ENCODE data around the gene OR4B1.

Gene OR4B1

DNA sequence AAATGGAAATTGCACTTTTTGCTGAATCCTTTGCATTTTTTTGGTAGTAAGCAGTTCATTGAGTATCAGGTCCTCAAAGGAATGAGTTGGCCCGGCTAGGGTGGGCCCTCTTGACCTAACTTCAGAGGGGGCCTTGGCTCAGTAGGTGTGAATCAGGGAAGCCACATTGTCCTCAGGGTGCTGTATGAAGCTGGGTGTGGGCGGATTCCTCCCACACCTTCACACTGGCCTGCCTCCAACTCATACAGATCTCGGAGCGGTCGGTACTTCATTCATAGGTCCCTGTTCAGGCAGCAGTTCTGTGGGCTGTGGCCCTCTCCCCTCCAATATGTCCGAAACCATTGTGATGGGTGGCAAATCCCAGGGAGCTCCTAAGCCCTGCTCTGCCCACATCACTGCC, 47.4 kb upstream of the OR4B1 start:
- Histone ChIP-seq H2AFZ (ENCODE audit: low read depth, low read length, severe bottlenecking) (no peak overlapping the region), H3K9me3 (ENCODE audit: insufficient read depth, low read length) (no peaks in the 10 kb centered on the region), H3K4me3 (ENCODE audit: insufficient read depth, low read length, poor library complexity, severe bottlenecking) (no peak overlapping the region), H4K20me1 (ENCODE audit: low read depth, low read length) (no peaks in the 10 kb centered on the region), H3K9me2 (replicated peaks; ENCODE audit: insufficient read depth, low read length) (no peaks in the 10 kb centered on the region), H3K36me3 (ENCODE audit: low read length) (no peaks in the 10 kb centered on the region), H3K9ac (ENCODE audit: low read length) (no peak overlapping the region), H3K4me2 (ENCODE audit: low read depth, low read length, poor library complexity, severe bottlenecking) (no peak overlapping the region), H3K27me3 (ENCODE audit: low read length) (no peaks in the 10 kb centered on the region), H3K27ac (ENCODE audit: low read depth, low read length) (no peak overlapping the region), H3K79me2 (ENCODE audit: insufficient read depth, low read length) (no peaks in the 10 kb centered on the region), H3F3A (ENCODE audit: insufficient read depth) (no peaks in the 10 kb centered on the region)
- TF ChIP-seq CTCF (IDR thresholded peaks at IDR 0.05; ENCODE audit: insufficient read depth, low read length, poor library complexity, severe bottlenecking) (no peak), EZH2phosphoT487 (conservative IDR thresholded peaks at IDR 0.05; ENCODE audit: low read length) (no peak)

DNA sequence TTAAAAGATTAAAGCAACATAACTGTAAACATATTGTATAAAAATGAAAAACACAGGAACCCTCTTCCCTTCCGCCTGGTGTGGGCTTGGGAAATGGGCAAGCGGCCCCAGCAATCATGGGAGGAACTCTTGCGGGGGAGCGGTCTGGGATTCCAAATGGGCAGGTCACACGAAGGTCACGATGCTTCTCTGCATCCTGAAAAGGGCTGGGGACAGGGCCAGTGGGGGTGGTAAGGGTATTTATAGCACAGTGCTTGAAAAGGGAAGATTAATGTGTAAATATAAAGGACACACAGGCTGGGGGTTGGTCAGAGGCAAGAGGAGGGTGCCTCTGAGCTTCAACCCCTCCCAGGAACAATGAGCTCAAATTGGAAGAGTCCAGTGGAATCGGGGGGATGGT, 46.9 kb upstream of the OR4B1 start:
- Histone ChIP-seq H3K79me2 (ENCODE audit: insufficient read depth, low read length) (no peaks in the 10 kb centered on the region), H3K9ac (ENCODE audit: low read length) (no peak overlapping the region), H3K9me3 (ENCODE audit: insufficient read depth, low read length) (no peaks in the 10 kb centered on the region), H3K4me2 (ENCODE audit: low read depth, low read length, poor library complexity, severe bottlenecking) (no peak overlapping the region), H4K20me1 (ENCODE audit: low read depth, low read length) (no peaks in the 10 kb centered on the region), H3K4me3 (ENCODE audit: insufficient read depth, low read length, poor library complexity, severe bottlenecking) (no peak overlapping the region), H2AFZ (ENCODE audit: low read depth, low read length, severe bottlenecking) (no peak overlapping the region), H3F3A (ENCODE audit: insufficient read depth) (no peaks in the 10 kb centered on the region), H3K27ac (ENCODE audit: low read depth, low read length) (no peak overlapping the region), H3K9me2 (replicated peaks; ENCODE audit: insufficient read depth, low read length) (no peaks in the 10 kb centered on the region), H3K36me3 (ENCODE audit: low read length) (no peaks in the 10 kb centered on the region), H3K27me3 (ENCODE audit: low read length) (no peaks in the 10 kb centered on the region)
- TF ChIP-seq EZH2phosphoT487 (conservative IDR thresholded peaks at IDR 0.05; ENCODE audit: low read length) = no peak
- no peak for TF ChIP-seq CTCF (IDR thresholded peaks at IDR 0.05; ENCODE audit: insufficient read depth, low read length, poor library complexity, severe bottlenecking)

- no peak for TF ChIP-seq EZH2phosphoT487 (conservative IDR thresholded peaks at IDR 0.05; ENCODE audit: low read length)
- H3K36me3 ChIP-seq (ENCODE audit: low read length) = no peaks in the 10 kb centered on the region
- no peaks in the 10 kb centered on the region for H3K79me2 ChIP-seq (ENCODE audit: insufficient read depth, low read length)
- no peaks in the 10 kb centered on the region for H3K9me2 ChIP-seq (replicated peaks; ENCODE audit: insufficient read depth, low read length)
- H3K27me3 ChIP-seq (ENCODE audit: low read length) = no peaks in the 10 kb centered on the region
- no peak overlapping the region for H2AFZ ChIP-seq (ENCODE audit: low read depth, low read length, severe bottlenecking)
- H3F3A ChIP-seq (ENCODE audit: insufficient read depth) = no peaks in the 10 kb centered on the region
- H4K20me1 ChIP-seq (ENCODE audit: low read depth, low read length) = no peaks in the 10 kb centered on the region
- no peak overlapping the region for H3K9ac ChIP-seq (ENCODE audit: low read length)
- no peak overlapping the region for H3K4me3 ChIP-seq (ENCODE audit: insufficient read depth, low read length, poor library complexity, severe bottlenecking)
- H3K27ac ChIP-seq (ENCODE audit: low read depth, low read length) = no peak overlapping the region
- no peaks in the 10 kb centered on the region for H3K9me3 ChIP-seq (ENCODE audit: insufficient read depth, low read length)
- no peak overlapping the region for H3K4me2 ChIP-seq (ENCODE audit: low read depth, low read length, poor library complexity, severe bottlenecking)
These were observed 46.1 kb upstream of the OR4B1 start for GRCh38 chr11:48170241-48171233.

Measured in SU-DHL-6 (cell line).